GM23338 (cell line): ENCODE measurements around the gene FOXL2NB. TPM values are rescaled to one million over a fixed set of nuclear protein-coding genes. Genes with fewer than 3 reads are reported as not detected.
"Not testable (repeated sequence)": the region's sequence is repeated elsewhere in the genome, so short reads cannot be mapped to it uniquely, and the experiment has no call there.

Source experiments
- ATAC-seq: fragments of 200-7000 bp; cut with Tn5 transposase; 3 replicates; pipeline ENCODE4 v1.9.1; 2020
- DNase-seq: peaks from one replicate; pipeline ENCODE4 v3.0.0-alpha.2; 2015; ENCODE audit warnings: low spot score
- H2AFZ ChIP-seq: fragments of 200-600 bp; sonication (generic); 2 replicates; pipeline ENCODE4 v1.8.0; 2016; ENCODE audit warnings: antibody characterized with exemption, mild to moderate bottlenecking, moderate library complexity
- H3F3A ChIP-seq: fragments of 200-600 bp; sonication (generic); replicated peaks from 2 replicates; pipeline ENCODE4 v1.8.0; 2017; ENCODE audit warnings: antibody characterized with exemption, mixed run types, low read depth
- H3K27ac ChIP-seq: fragments of 200-600 bp; sonication (generic); 2 replicates; pipeline ENCODE4 v1.6.1; 2016; ENCODE audit warnings: low read depth
- H3K27me3 ChIP-seq: fragments of 200-600 bp; sonication (generic); 2 replicates; pipeline ENCODE4 v1.8.0; 2016; ENCODE audit warnings: mild to moderate bottlenecking, mixed run types, moderate library complexity; ENCODE audit not compliant: insufficient read depth
- H3K36me3 ChIP-seq: fragments of 200-600 bp; sonication (generic); 2 replicates; pipeline ENCODE4 v1.8.0; 2016; ENCODE audit warnings: mild to moderate bottlenecking; ENCODE audit not compliant: insufficient read depth
- H3K4me1 ChIP-seq: fragments of 200-600 bp; sonication (generic); 2 replicates; pipeline ENCODE4 v1.8.0; 2016; ENCODE audit warnings: mild to moderate bottlenecking, moderate library complexity; ENCODE audit not compliant: insufficient read depth
- H3K4me2 ChIP-seq: fragments of 200-600 bp; sonication (generic); 2 replicates; pipeline ENCODE4 v1.7.1; 2017; ENCODE audit warnings: mixed run types
- H3K4me3 ChIP-seq: fragments of 200-600 bp; sonication (generic); 2 replicates; pipeline ENCODE4 v1.6.1; 2016; ENCODE audit warnings: mixed run types
- H3K79me2 ChIP-seq: fragments of 200-600 bp; sonication (generic); replicated peaks from 2 replicates; pipeline ENCODE4 v1.8.0; 2017; ENCODE audit warnings: mild to moderate bottlenecking; ENCODE audit not compliant: insufficient read depth
- H3K9me2 ChIP-seq: fragments of 200-600 bp; sonication (generic); 2 replicates; pipeline ENCODE4 v1.8.0; 2017; ENCODE audit not compliant: insufficient read depth
- H4K20me1 ChIP-seq: fragments of 200-600 bp; sonication (generic); replicated peaks from 2 replicates; pipeline ENCODE4 v1.8.0; 2017; ENCODE audit warnings: mild to moderate bottlenecking; ENCODE audit not compliant: insufficient read depth
- H3K27ac Mint-ChIP-seq: 2 replicates; pipeline ENCODE4 v1.8.0; 2020; ENCODE audit warnings: inconsistent platforms, mild to moderate bottlenecking, moderate library complexity, mixed read lengths
- H3K27me3 Mint-ChIP-seq: 3 replicates; pipeline ENCODE4 v1.8.0; 2022; ENCODE audit warnings: low read depth, mild to moderate bottlenecking, moderate library complexity, mixed read lengths, inconsistent platforms; ENCODE audit not compliant: insufficient read depth, poor library complexity
- H3K36me3 Mint-ChIP-seq: 3 replicates; pipeline ENCODE4 v1.8.0; 2021; ENCODE audit warnings: low read depth, mild to moderate bottlenecking, inconsistent platforms, moderate library complexity, mixed read lengths
- H3K4me1 Mint-ChIP-seq: 3 replicates; pipeline ENCODE4 v1.8.0; 2020; ENCODE audit warnings: mild to moderate bottlenecking, inconsistent platforms, mixed read lengths
- H3K4me3 Mint-ChIP-seq: 3 replicates; pipeline ENCODE4 v1.8.0; 2021; ENCODE audit warnings: moderate library complexity, mild to moderate bottlenecking, inconsistent platforms, mixed read lengths
- H3K9me3 Mint-ChIP-seq: 3 replicates; pipeline ENCODE4 v1.8.0; 2020; ENCODE audit warnings: moderate library complexity, mild to moderate bottlenecking, inconsistent platforms, mixed read lengths
- CREB1 ChIP-seq: fragments of 250-450 bp; sonication (Bioruptor Pico); IDR thresholded peaks from 2 replicates; pipeline ENCODE4 v1.5.0; 2020; ENCODE audit warnings: low read depth, mild to moderate bottlenecking, moderate library complexity
- ZNF114 ChIP-seq: fragments of 250-450 bp; sonication (Bioruptor Pico); IDR thresholded peaks from 2 replicates; pipeline ENCODE4 v1.5.0; 2020; ENCODE audit warnings: mild to moderate bottlenecking, moderate library complexity
- ZNF331 ChIP-seq: fragments of 250-450 bp; sonication (Bioruptor Pico); IDR thresholded peaks from 2 replicates; pipeline ENCODE4 v1.5.0; 2020; ENCODE audit warnings: low read depth, mild to moderate bottlenecking, moderate library complexity
- polyA plus RNA-seq: library from polyadenylated mRNA; unstranded; fragments of >200 nt; fragmentation: Nextera tagmentation; extraction: Ambion mirVana; gene quantifications from 2 replicates; pipeline ENCODE4 v1.2.1, GENCODE V29; 2016
- total RNA-seq: library from RNA; depleted of rRNA; stranded (reverse); fragments of >200 nt; shearing (Covaris generic); gene quantifications from 2 replicates; pipeline ENCODE4 v1.2.3, GENCODE V29; 2014
- TF ChIP-seq, protein P1 (sequence below), 2 experiments: fragments of 200-600 bp in 1 of 2; sonication (generic) in 1 of 2; conservative IDR thresholded peaks; 2 replicates each; pipeline versions ENCODE4 v1.5.1 to v1.6.1; 2016 to 2017; ENCODE audit warnings: antibody characterized with exemption in 2 of 2, low read depth in 2 of 2, mild to moderate bottlenecking in 2 of 2, moderate library complexity in 1 of 2

FOXL2NB gene
- total and polyA plus RNA-seq, 2 experiments from 2014 or later = 11.2 to 15.6 TPM

DNA sequence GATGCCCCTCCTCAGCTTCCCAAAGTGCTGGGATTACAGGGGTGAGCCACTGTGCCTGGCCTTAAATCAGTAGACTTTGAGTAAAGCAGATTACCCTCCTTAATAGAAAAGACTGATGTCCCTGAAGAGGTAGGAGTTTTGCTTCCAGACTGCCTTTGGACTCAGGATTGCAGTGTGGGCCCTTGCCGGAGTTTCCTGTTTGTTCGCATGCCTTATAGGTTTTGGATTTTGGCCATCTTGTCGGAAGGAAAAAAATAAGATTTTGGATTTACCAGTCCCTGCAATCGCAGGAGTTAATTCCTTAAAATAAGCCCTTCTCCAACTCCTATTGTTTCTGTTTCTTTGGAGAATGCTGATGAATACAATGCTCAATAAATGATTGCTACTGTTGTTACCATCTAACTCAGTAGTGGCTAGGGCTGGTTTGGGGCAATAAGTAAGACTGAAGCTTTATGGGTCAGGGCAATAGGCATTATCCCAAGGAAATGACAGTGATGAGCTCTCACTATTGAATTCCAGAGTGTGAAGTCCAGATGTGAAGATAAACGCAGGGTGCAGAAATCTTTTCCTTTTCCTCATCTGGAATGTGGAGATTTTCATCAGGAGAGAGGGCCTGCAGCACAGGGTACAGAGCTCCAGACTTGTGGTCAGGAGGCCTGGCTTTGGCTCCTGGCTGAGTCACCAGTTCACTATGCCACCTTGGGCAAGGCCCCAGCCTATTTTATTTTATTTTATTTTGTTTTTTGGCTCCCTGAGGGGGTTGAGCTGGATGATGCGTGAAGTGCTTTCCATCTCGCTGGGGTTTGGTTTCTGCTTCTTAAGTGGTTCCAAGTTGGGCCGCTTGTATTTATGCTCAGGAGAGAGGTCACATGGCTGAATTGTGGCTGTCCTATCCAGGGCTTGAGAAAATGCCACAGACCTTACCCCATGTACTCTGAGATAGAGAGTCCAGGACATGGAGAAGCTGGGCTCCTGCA, 25.4 kb upstream of the FOXL2NB start:
- ATAC-seq (no peak), DNase-seq (no peak)
- Histone ChIP-seq H4K20me1 (no peaks in the 10 kb centered on the region), H3F3A (no peaks in the 10 kb centered on the region), H3K4me3 (no peak overlapping the region), H3K36me3 (no peaks in the 10 kb centered on the region), H3K4me1 (no peaks in the 10 kb centered on the region), H3K79me2 (no peaks in the 10 kb centered on the region), H3K27ac (no peak overlapping the region), H2AFZ (peak overlapping the region; percentile 63; the same call in 1 of the 2 replicates), H3K27me3 (0 out of 2 replicates have a peak, but pooled peaks cover 2% of the 10 kb centered on the region), H3K9me2 (no peaks in the 10 kb centered on the region), H3K4me2 (no peak overlapping the region)
- Mint-ChIP-seq H3K27ac (no peak overlapping the region), H3K4me1 (no peaks in the 10 kb centered on the region), H3K9me3 (no peaks in the 10 kb centered on the region), H3K36me3 (no peaks in the 10 kb centered on the region), H3K4me3 (no peak overlapping the region), H3K27me3 (peaks cover 2% of the 10 kb centered on the region)
- TF ChIP-seq CREB1 (CRISPR knock-in tag) (no peak), ZNF331 (CRISPR knock-in tag) (no peak)

DNA sequence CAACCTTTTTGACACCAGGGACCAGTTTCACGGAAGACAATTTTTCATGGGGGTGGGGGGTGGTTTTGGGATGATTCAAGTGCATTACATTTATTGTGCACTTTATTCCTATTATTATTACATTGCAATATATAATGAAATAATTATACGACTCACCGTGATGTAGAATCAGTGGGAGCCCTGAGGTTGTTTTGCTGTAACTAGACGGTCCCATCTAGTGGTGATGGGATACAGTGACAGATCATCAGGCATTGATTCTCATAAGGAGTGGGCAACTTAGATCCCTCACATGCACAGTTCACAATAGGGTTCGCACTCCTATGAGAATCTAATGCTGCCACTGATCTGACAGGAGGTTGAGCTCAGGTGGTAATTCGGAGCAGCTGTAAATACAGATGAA, 24.6 kb upstream of the FOXL2NB start:
- ATAC-seq, H3K79me2 ChIP-seq, H3K4me3 Mint-ChIP-seq, H3K27me3 Mint-ChIP-seq, H3K4me2 ChIP-seq, H3K9me2 ChIP-seq, H3K4me3 ChIP-seq, H3K27me3 ChIP-seq, DNase-seq, H3K9me3 Mint-ChIP-seq, H3K36me3 Mint-ChIP-seq, H3K4me1 Mint-ChIP-seq, H4K20me1 ChIP-seq, H2AFZ ChIP-seq, H3K27ac ChIP-seq, H3F3A ChIP-seq, H3K36me3 ChIP-seq, H3K27ac Mint-ChIP-seq, H3K4me1 ChIP-seq: not testable (repeated sequence)
- TF ChIP-seq, protein P1, sequence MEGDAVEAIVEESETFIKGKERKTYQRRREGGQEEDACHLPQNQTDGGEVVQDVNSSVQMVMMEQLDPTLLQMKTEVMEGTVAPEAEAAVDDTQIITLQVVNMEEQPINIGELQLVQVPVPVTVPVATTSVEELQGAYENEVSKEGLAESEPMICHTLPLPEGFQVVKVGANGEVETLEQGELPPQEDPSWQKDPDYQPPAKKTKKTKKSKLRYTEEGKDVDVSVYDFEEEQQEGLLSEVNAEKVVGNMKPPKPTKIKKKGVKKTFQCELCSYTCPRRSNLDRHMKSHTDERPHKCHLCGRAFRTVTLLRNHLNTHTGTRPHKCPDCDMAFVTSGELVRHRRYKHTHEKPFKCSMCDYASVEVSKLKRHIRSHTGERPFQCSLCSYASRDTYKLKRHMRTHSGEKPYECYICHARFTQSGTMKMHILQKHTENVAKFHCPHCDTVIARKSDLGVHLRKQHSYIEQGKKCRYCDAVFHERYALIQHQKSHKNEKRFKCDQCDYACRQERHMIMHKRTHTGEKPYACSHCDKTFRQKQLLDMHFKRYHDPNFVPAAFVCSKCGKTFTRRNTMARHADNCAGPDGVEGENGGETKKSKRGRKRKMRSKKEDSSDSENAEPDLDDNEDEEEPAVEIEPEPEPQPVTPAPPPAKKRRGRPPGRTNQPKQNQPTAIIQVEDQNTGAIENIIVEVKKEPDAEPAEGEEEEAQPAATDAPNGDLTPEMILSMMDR (conservative IDR thresholded peaks at IDR 0.05; ENCODE audit: low read depth in 2 of 2) = peak; percentile 31 to 57; a peak in 3 of 4 replicates

DNA sequence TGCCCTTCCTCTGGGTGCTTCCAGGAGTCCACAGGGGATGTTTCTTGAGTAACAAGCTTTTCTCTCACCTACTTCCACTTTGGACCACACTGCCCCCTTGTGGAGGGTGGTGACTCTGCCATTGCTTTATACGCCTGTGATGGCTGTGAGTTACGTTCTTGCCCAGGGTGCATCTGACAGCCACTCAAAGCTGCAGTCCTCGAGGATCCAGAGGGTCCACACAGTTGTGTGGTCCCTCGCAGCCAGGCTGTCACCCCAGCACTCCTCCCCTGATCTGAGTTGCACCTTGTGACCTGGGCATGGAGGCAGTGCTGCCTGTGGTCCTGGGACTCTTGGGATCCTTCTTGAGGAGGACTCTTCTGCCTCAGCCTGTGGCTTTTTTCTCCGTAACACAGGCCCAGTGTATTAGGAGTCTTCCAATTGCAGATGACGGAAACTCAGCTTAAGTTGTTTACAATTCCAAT, 23.5 kb upstream of the FOXL2NB start:
- no peak overlapping the region for H3K4me2 ChIP-seq
- H2AFZ ChIP-seq = no peak overlapping the region; the same call in 1 of the 2 replicates
- Mint-ChIP-seq H3K27ac (no peak overlapping the region), H3K4me1 (no peaks in the 10 kb centered on the region), H3K27me3 (peaks cover under 1% of the 10 kb centered on the region), H3K4me3 (no peak overlapping the region), H3K9me3 (no peaks in the 10 kb centered on the region), H3K36me3 (no peaks in the 10 kb centered on the region)
- no peaks in the 10 kb centered on the region for H3K9me2 ChIP-seq
- no peak overlapping the region for H3K27ac ChIP-seq
- H3K4me1 ChIP-seq = no peaks in the 10 kb centered on the region
- no peak for TF ChIP-seq ZNF114
- TF ChIP-seq, protein P1 (conservative IDR thresholded peaks at IDR 0.05; ENCODE audit: low read depth in 2 of 2) = peak; percentile 94 to 99
- no peak overlapping the region for H3K4me3 ChIP-seq
- DNase-seq = peak; percentile 96
- ATAC-seq = peak; percentile 96
- H3K36me3 ChIP-seq = no peaks in the 10 kb centered on the region
- H4K20me1 ChIP-seq = no peaks in the 10 kb centered on the region
- no peaks in the 10 kb centered on the region for H3K79me2 ChIP-seq
- H3K27me3 ChIP-seq = no peaks in the 10 kb centered on the region
- H3F3A ChIP-seq = no peaks in the 10 kb centered on the region
